ENCODE measurements around the gene PPFIA2. TPM values are rescaled to one million over a fixed set of nuclear protein-coding genes. Genes with fewer than 3 reads are reported as not detected.

Gene PPFIA2
- polyA plus RNA-seq, 1 donor from 2014 or later = 65.3 TPM

- Histone ChIP-seq H3F3A (ENCODE audit: insufficient read depth, low read length, poor library complexity, severe bottlenecking) (no peaks in the 10 kb centered on the region), H3K4me2 (ENCODE audit: low read length) (no peak overlapping the region), H3K36me3 (ENCODE audit: insufficient read depth, low read length) (no peaks in the 10 kb centered on the region), H3K9me3 (ENCODE audit: low read length) (no peaks in the 10 kb centered on the region), H3K27ac (ENCODE audit: low read length) (no peak overlapping the region), H3K9me2 (ENCODE audit: insufficient read depth, low read length) (no peaks in the 10 kb centered on the region), H4K20me1 (ENCODE audit: insufficient read depth) (no peaks in the 10 kb centered on the region), H2AFZ (ENCODE audit: low read depth, low read length) (no peak overlapping the region), H3K27me3 (ENCODE audit: insufficient read depth, low read depth, low read length) (no peaks in the 10 kb centered on the region), H3K79me2 (replicated peaks; ENCODE audit: insufficient read depth, low read length) (no peaks in the 10 kb centered on the region), H3K9ac (ENCODE audit: low read length) (no peak overlapping the region), H3K4me3 (ENCODE audit: low read length) (no peak overlapping the region)
- TF ChIP-seq TAF1 (IDR thresholded peaks at IDR 0.05; ENCODE audit: low read depth) (no peak), MXI1 (conservative IDR thresholded peaks at IDR 0.05; ENCODE audit: poor library complexity, severe bottlenecking) (no peak), RAD21 (conservative IDR thresholded peaks at IDR 0.05) (no peak), SMC3 (conservative IDR thresholded peaks at IDR 0.05; ENCODE audit: poor library complexity) (no peak), EZH2 (IDR thresholded peaks at IDR 0.05; ENCODE audit: borderline replicate concordance, insufficient read depth, low read length, poor library complexity, severe bottlenecking) (no peak)
Observed at GRCh38 chr12:81229759-81230158, 529.4 kb downstream of the PPFIA2 start.

GRCh38 chr12:81224626-81225025, 534.5 kb downstream of the PPFIA2 start:
- Histone ChIP-seq H3K27me3 (ENCODE audit: insufficient read depth, low read depth, low read length) (no peaks in the 10 kb centered on the region), H3K4me3 (ENCODE audit: low read length) (no peak overlapping the region), H3K9me3 (ENCODE audit: low read length) (no peaks in the 10 kb centered on the region), H3K36me3 (ENCODE audit: insufficient read depth, low read length) (no peaks in the 10 kb centered on the region), H3K27ac (ENCODE audit: low read length) (no peak overlapping the region), H3K4me2 (ENCODE audit: low read length) (no peak overlapping the region), H3K9ac (ENCODE audit: low read length) (no peak overlapping the region), H4K20me1 (ENCODE audit: insufficient read depth) (no peaks in the 10 kb centered on the region), H2AFZ (ENCODE audit: low read depth, low read length) (no peak overlapping the region), H3K79me2 (replicated peaks; ENCODE audit: insufficient read depth, low read length) (no peaks in the 10 kb centered on the region), H3F3A (ENCODE audit: insufficient read depth, low read length, poor library complexity, severe bottlenecking) (no peaks in the 10 kb centered on the region), H3K9me2 (ENCODE audit: insufficient read depth, low read length) (no peaks in the 10 kb centered on the region)
- TF ChIP-seq EZH2 (IDR thresholded peaks at IDR 0.05; ENCODE audit: borderline replicate concordance, insufficient read depth, low read length, poor library complexity, severe bottlenecking) (no peak), MXI1 (conservative IDR thresholded peaks at IDR 0.05; ENCODE audit: poor library complexity, severe bottlenecking) (no peak), SMC3 (conservative IDR thresholded peaks at IDR 0.05; ENCODE audit: poor library complexity) (no peak), TAF1 (IDR thresholded peaks at IDR 0.05; ENCODE audit: low read depth) (no peak), RAD21 (conservative IDR thresholded peaks at IDR 0.05) (no peak), EP300 (conservative IDR thresholded peaks at IDR 0.05; ENCODE audit: poor library complexity, severe bottlenecking) (no peak), POLR2AphosphoS5 (IDR thresholded peaks at IDR 0.05) (no peak), REST (IDR thresholded peaks at IDR 0.05; ENCODE audit: borderline replicate concordance) (no peak)
- TF ChIP-seq, protein P1, sequence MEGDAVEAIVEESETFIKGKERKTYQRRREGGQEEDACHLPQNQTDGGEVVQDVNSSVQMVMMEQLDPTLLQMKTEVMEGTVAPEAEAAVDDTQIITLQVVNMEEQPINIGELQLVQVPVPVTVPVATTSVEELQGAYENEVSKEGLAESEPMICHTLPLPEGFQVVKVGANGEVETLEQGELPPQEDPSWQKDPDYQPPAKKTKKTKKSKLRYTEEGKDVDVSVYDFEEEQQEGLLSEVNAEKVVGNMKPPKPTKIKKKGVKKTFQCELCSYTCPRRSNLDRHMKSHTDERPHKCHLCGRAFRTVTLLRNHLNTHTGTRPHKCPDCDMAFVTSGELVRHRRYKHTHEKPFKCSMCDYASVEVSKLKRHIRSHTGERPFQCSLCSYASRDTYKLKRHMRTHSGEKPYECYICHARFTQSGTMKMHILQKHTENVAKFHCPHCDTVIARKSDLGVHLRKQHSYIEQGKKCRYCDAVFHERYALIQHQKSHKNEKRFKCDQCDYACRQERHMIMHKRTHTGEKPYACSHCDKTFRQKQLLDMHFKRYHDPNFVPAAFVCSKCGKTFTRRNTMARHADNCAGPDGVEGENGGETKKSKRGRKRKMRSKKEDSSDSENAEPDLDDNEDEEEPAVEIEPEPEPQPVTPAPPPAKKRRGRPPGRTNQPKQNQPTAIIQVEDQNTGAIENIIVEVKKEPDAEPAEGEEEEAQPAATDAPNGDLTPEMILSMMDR (IDR thresholded peaks at IDR 0.05; ENCODE audit: poor library complexity, severe bottlenecking) = no peak

Measured in neural cell (in vitro differentiated cells).